Stomach (tissue), 9 donors: ENCODE measurements around the gene LMBRD2. TPM values are rescaled to one million over a fixed set of nuclear protein-coding genes. Genes with fewer than 3 reads are reported as not detected.
"Not testable (repeated sequence)": the region's sequence is repeated elsewhere in the genome, so short reads cannot be mapped to it uniquely, and the experiment has no call there.

Experiments
- DNase-seq, 2 donors: peaks; one replicate each; pipeline versions ENCODE4 v3.0.0 to v3.0.0-alpha.2; 2013 to 2019
- H3K27ac ChIP-seq, 5 donors: fragments of 200-600 bp in 4 of 5; sonication (generic) in 4 of 5; one replicate each; pipeline ENCODE4 v1.5.1; 2013 to 2019; ENCODE audit warnings: mild to moderate bottlenecking in 1 of 5, moderate library complexity in 1 of 5
- H3K27me3 ChIP-seq, 3 donors: fragments of 200-600 bp; sonication (generic); one replicate each; pipeline ENCODE4 v1.5.1; 2017 to 2019; ENCODE audit warnings: mixed run types in 1 of 3
- H3K36me3 ChIP-seq, 4 donors: fragments of 200-600 bp; sonication (generic); 1 replicate in 3 of 4; 2 replicates in 1 of 4; pipeline ENCODE4 v1.5.1; 2016 to 2019
- H3K4me1 ChIP-seq, 4 donors: fragments of 200-600 bp; sonication (generic); one replicate each; pipeline ENCODE4 v1.5.1; 2016 to 2019
- H3K4me3 ChIP-seq, 4 donors: fragments of 200-600 bp; sonication (generic) in 3 of 4; one replicate each; pipeline ENCODE4 v1.5.1; 2016 to 2019; ENCODE audit warnings: mild to moderate bottlenecking in 1 of 4
- H3K9me3 ChIP-seq, 4 donors: fragments of 200-600 bp; sonication (generic); one replicate each; pipeline ENCODE4 v1.5.1; 2016 to 2019
- EP300 ChIP-seq: sonication (generic); formaldehyde crosslinking; IDR thresholded peaks from one replicate; pipeline ENCODE4 v1.6.1; 2017; ENCODE audit warnings: antibody characterized with exemption
- POLR2A ChIP-seq, 4 donors: fragments of 450-650 bp; IDR thresholded peaks; one replicate each; pipeline ENCODE4 v1.6.1; 2016; ENCODE audit warnings: antibody characterized with exemption in 4 of 4, control low read depth in 2 of 4, mild to moderate bottlenecking in 1 of 4, moderate library complexity in 1 of 4
- POLR2AphosphoS5 ChIP-seq, 3 donors: sonication (generic); formaldehyde crosslinking; IDR thresholded peaks; one replicate each; pipeline ENCODE4 v1.6.1; 2016; ENCODE audit warnings: antibody characterized with exemption in 3 of 3
- whole genome bisulfite sequencing, 5 donors: extraction: QIAGEN DNeasy Blood & Tissue Kit in 3 of 5; methylation state at CpG; one replicate each; pipeline versions ENCODE4 v1.1.5 to v1.1.7; 2013 to 2018; 5-methylcytosine and 5-hydroxymethylcytosine counted together
- intact Hi-C: fragments of 100-400 bp; cut with DNase I; formaldehyde crosslinking; loops from one replicate; pipeline ENCODE4 v1.15.1; 2023; ENCODE audit warnings: low total_unique reads
- polyA plus RNA-seq, 3 donors: library from polyadenylated mRNA; stranded (reverse); fragments of 200-250 nt; gene quantifications; one replicate each; pipeline ENCODE4 v1.2.3, GENCODE V29; 2013
- total RNA-seq, 5 donors: library from RNA; depleted of rRNA; stranded (reverse); fragments of >200 nt; gene quantifications; one replicate each; pipeline versions ENCODE4 v1.1.0 to v1.2.3, GENCODE V29; 2014 to 2016
- TF ChIP-seq, protein P1 (sequence below), 7 experiments: fragments of 450-650 bp in 4 of 7; fragments of 200-600 bp in 3 of 7; sonication (generic) in 3 of 7; IDR thresholded peaks; one replicate each; pipeline ENCODE4 v1.5.1; 2016 to 2019; ENCODE audit warnings: antibody characterized with exemption in 7 of 7, control low read depth in 2 of 7, mild to moderate bottlenecking in 1 of 7
- donor health status: healthy with polysubstance abuse.
- donor health status: Bipolar disorder and iron deficiency.
- donor health status: healthy.

Gene LMBRD2
- total and polyA plus RNA-seq, 8 donors = 0.58 to 122 (median 4.9) TPM

DNA sequence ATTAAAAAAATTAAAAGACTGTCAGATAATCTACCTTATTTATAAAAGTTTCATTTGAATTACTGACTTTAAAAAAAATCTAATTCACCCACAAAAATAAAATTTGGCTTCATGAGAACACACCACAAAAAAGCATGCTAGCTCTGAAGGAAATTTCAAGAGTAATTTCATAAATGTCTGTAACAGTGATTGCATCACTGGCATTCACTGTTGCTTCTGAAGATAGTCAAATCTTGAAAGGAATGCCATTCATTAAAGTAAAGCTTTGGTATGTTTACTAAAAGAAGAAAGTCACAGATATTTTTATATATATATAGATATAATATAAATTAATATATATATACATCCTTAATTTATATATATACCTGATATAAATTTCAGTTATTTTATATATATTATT is 46.6 kb upstream of the LMBRD2 start:
- peaks cover 12 to 87% (median 76%) of the 10 kb centered on the region in 4 donors for H3K36me3 ChIP-seq
- H3K27me3 ChIP-seq = no peaks in the 10 kb centered on the region
- no peak for DNase-seq
- H3K4me1 ChIP-seq = peaks cover 0 to 3% (median 0%) of the 10 kb centered on the region in 4 donors
- TF ChIP-seq, protein P1, sequence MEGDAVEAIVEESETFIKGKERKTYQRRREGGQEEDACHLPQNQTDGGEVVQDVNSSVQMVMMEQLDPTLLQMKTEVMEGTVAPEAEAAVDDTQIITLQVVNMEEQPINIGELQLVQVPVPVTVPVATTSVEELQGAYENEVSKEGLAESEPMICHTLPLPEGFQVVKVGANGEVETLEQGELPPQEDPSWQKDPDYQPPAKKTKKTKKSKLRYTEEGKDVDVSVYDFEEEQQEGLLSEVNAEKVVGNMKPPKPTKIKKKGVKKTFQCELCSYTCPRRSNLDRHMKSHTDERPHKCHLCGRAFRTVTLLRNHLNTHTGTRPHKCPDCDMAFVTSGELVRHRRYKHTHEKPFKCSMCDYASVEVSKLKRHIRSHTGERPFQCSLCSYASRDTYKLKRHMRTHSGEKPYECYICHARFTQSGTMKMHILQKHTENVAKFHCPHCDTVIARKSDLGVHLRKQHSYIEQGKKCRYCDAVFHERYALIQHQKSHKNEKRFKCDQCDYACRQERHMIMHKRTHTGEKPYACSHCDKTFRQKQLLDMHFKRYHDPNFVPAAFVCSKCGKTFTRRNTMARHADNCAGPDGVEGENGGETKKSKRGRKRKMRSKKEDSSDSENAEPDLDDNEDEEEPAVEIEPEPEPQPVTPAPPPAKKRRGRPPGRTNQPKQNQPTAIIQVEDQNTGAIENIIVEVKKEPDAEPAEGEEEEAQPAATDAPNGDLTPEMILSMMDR (IDR thresholded peaks at IDR 0.05) = no peak
- no peak for TF ChIP-seq EP300
- no peak for TF ChIP-seq POLR2A (IDR thresholded peaks at IDR 0.05)
- no peak for TF ChIP-seq POLR2AphosphoS5 (IDR thresholded peaks at IDR 0.05)
- H3K9me3 ChIP-seq = no peaks in the 10 kb centered on the region
- intact Hi-C loops = no loop called here
- no peak overlapping the region for H3K4me3 ChIP-seq
- H3K27ac ChIP-seq = no peak overlapping the region

DNA sequence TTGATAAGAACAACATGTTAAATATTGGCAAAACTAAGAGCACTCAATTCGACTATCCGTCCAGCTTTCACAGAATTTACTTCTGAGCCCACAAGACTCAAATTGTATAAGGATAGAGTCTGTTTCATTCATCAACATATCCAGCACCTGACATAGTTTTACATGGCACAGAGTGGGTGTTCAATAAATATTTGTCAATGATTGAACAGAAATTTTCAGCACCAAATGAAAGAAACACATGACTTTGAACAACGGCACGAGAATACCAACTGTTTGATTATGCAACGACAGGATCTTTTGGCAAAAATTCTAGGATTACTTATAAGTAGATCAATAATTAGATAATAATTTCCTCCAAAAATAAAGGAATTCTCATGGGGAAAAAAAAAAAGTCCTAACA is 42.1 kb upstream of the LMBRD2 start:
- TF ChIP-seq EP300 (no peak), POLR2AphosphoS5 (IDR thresholded peaks at IDR 0.05) (no peak), POLR2A (IDR thresholded peaks at IDR 0.05) (no peak)
- TF ChIP-seq, protein P1 (IDR thresholded peaks at IDR 0.05) = no peak
- H3K27ac ChIP-seq = no peak overlapping the region
- no peaks in the 10 kb centered on the region for H3K27me3 ChIP-seq
- H3K9me3 ChIP-seq = peaks cover 0 to 17% (median 9%) of the 10 kb centered on the region in 4 donors
- WGBS, 5 donors = 86 to 93% (median 88%) methylated on average over 5 of the region's 5 CpGs
- intact Hi-C loops = no loop called here
- H3K4me1 ChIP-seq = no peaks in the 10 kb centered on the region
- no peak overlapping the region for H3K4me3 ChIP-seq
- H3K36me3 ChIP-seq = peaks cover 12 to 80% (median 62%) of the 10 kb centered on the region in 4 donors
- no peak for DNase-seq

DNA sequence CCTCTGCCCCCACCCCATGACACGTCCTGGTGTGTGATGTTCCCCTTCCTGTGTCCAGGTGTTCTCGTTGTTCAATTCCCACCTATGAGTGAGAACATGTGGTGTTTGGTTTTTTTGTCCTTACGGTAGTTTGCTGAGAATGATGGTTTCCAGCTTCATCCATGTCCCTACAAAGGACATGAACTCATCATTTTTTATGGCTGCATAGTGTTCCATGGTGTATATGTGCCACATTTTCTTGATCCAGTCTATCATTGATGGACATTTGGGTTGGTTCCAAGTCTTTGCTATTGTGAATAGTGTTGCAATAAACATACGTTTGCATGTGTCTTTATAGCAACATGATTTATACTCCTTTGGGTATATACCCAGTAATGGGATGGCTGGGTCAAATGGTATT is 32.7 kb upstream of the LMBRD2 start:
- H3K27ac ChIP-seq, H3K4me1 ChIP-seq, H3K4me3 ChIP-seq, DNase-seq, intact Hi-C loops, H3K27me3 ChIP-seq, H3K9me3 ChIP-seq: not testable (repeated sequence)
- WGBS, 5 donors = 69 to 99% (median 95%) methylated on average over 2 to 4 of the region's 4 CpGs
- H3K36me3 ChIP-seq = peaks cover 7 to 65% (median 45%) of the 10 kb centered on the region in 4 donors

DNA sequence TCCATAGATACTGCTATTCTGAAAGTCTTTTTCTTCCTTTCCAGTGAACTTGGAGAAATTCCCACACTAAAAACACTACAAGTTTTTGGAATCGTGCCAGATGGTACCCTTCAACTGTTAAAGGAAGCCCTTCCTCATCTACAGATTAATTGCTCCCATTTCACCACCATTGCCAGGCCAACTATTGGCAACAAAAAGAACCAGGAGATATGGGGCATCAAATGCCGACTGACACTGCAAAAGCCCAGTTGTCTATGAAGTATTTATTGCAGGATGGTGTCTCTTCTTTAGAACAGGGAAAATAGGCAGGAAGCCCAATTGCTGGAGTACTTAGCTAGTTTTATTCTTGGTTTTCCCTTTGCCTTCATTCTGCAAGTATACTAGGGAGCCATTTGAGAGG is 30.1 kb upstream of the LMBRD2 start:
- intact Hi-C loops = no loop called here
- no peak for TF ChIP-seq EP300
- TF ChIP-seq POLR2AphosphoS5 (IDR thresholded peaks at IDR 0.05) = no peak
- no peak for TF ChIP-seq POLR2A (IDR thresholded peaks at IDR 0.05)
- TF ChIP-seq, protein P1 (IDR thresholded peaks at IDR 0.05) = no peak
- Histone ChIP-seq H3K36me3 (peaks cover 11 to 68% (median 62%) of the 10 kb centered on the region in 4 donors), H3K9me3 (no peaks in the 10 kb centered on the region), H3K4me3 (no peak overlapping the region), H3K27ac (no peak overlapping the region), H3K4me1 (peaks cover 0 to 6% (median 0%) of the 10 kb centered on the region in 4 donors), H3K27me3 (no peaks in the 10 kb centered on the region)
- DNase-seq = no peak
- 79 to 95% (median 82%) methylated on average over 2 of the region's 2 CpGs for WGBS, 5 donors

DNA sequence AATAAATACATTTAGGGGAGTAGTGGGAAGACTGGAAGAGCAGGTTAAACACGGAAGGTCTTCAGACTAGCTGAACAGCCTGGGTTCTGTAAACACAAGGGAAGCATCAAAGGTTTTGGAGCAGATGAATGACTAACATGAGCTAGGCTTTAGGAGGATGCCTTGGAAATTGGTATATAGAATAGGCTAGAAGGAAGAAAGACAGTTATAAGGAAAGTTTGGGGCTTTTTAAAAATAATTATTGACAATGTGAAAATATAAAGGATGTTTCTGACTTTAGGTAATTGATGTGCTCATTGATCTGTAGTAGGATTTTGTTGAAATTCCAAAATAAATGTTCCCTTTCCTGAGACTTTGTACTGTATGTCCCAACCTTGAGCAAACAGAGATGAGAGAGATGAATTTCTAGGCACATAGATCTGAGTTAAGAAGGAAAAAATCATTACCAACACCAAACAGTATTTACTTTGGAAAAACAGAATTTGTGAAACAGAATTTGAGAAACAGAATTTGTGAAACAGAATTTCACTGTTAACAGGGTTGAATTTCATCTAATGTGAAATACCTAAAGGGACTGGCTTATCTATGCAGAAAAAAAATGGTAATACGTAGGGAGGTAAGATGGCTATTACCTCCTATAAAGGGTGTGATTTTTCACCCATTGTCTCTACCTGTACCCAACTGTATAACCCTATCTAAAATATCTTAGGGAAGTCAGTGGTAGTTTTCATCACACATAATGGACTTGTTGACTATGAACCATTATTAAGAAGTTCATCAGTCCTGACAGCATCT is 29.1 kb upstream of the LMBRD2 start:
- Histone ChIP-seq H3K9me3 (no peaks in the 10 kb centered on the region), H3K4me1 (peaks cover 0 to 6% (median 0%) of the 10 kb centered on the region in 4 donors), H3K27ac (no peak overlapping the region), H3K27me3 (no peaks in the 10 kb centered on the region), H3K4me3 (no peak overlapping the region), H3K36me3 (peaks cover 11 to 68% (median 62%) of the 10 kb centered on the region in 4 donors)
- 68 to 83% (median 69%) methylated on average over 2 of the region's 2 CpGs for WGBS, 5 donors
- peak in 1 of 2 donors; percentile 20 for DNase-seq
- TF ChIP-seq POLR2A (IDR thresholded peaks at IDR 0.05) (no peak), POLR2AphosphoS5 (IDR thresholded peaks at IDR 0.05) (no peak), EP300 (no peak)
- TF ChIP-seq, protein P1 (IDR thresholded peaks at IDR 0.05) = no peak
- intact Hi-C loops = no loop called here
